HepG2 (cell line): ENCODE data around the gene LIME1. TPM values are rescaled to one million over a fixed set of nuclear protein-coding genes. Genes with fewer than 3 reads are reported as not detected.
A peak's percentile ranks its signal among the peaks of the same experiment; 100 is the strongest.

ENCODE experiments used
- ATF6 ChIP-seq: sonication (generic); formaldehyde crosslinking; conservative IDR thresholded peaks from 2 replicates; pipeline ENCODE4 v1.4.0; 2020; ENCODE audit warnings: missing genetic modification reagents
- CREM ChIP-seq, 2 experiments: sonication (generic) in 1 of 2; formaldehyde crosslinking in 1 of 2; IDR thresholded peaks; 2 replicates each; pipeline versions ENCODE4 v1.4.0 to v1.6.1; 2016 to 2020; ENCODE audit warnings: antibody characterized with exemption in 1 of 2, mild to moderate bottlenecking in 1 of 2, missing genetic modification reagents in 1 of 2
- FOXM1 ChIP-seq: sonication (generic); formaldehyde crosslinking; IDR thresholded peaks from 2 replicates; pipeline ENCODE4 v1.5.0; 2020; ENCODE audit warnings: missing genetic modification reagents
- GATAD1 ChIP-seq: IDR thresholded peaks from 2 replicates; pipeline ENCODE4 v1.6.1; 2016; ENCODE audit warnings: missing genetic modification reagents, missing compliant biosample characterization
- HNF4A ChIP-seq: sonication (generic); formaldehyde crosslinking; IDR thresholded peaks from 2 replicates; pipeline ENCODE4 v1.4.0; 2020; ENCODE audit warnings: missing genetic modification reagents
- NBN ChIP-seq: fragments of 450-650 bp; conservative IDR thresholded peaks from 2 replicates; pipeline ENCODE4 v1.6.1; 2017
- NCOR1 ChIP-seq: fragments of 200-600 bp; sonication (generic); IDR thresholded peaks from 2 replicates; pipeline ENCODE4 v1.7.0; 2017; ENCODE audit warnings: antibody characterized with exemption, low read length, borderline replicate concordance
- NFATC3 ChIP-seq: sonication (generic); formaldehyde crosslinking; IDR thresholded peaks from 2 replicates; pipeline ENCODE4 v1.5.1; 2020; ENCODE audit warnings: mild to moderate bottlenecking, missing genetic modification reagents
- PCBP1 ChIP-seq: fragments of 200-400 bp; formaldehyde crosslinking; IDR thresholded peaks from 2 replicates; pipeline ENCODE4 v1.6.1; 2017; ENCODE audit warnings: mild to moderate bottlenecking, low read depth, low read length, borderline replicate concordance
- POLR2AphosphoS5 ChIP-seq: IDR thresholded peaks from 2 replicates; pipeline ENCODE4 v1.6.1; 2012; ENCODE audit warnings: low read depth, low read length
- RBM22 ChIP-seq: fragments of 200-400 bp; formaldehyde crosslinking; optimal IDR thresholded peaks from 2 replicates; pipeline ENCODE3; 2017; ENCODE audit warnings: mild to moderate bottlenecking, low read length, moderate library complexity
- RFXAP ChIP-seq: sonication (generic); formaldehyde crosslinking; IDR thresholded peaks from 2 replicates; pipeline ENCODE4 v1.4.0; 2020; ENCODE audit warnings: missing genetic modification reagents, borderline replicate concordance
- ZBTB20 ChIP-seq: sonication (generic); formaldehyde crosslinking; IDR thresholded peaks from 2 replicates; pipeline ENCODE4 v1.8.1; 2023; ENCODE audit warnings: missing genetic modification reagents, low read depth, mild to moderate bottlenecking, borderline replicate concordance
- ZFP90 ChIP-seq: sonication (generic); formaldehyde crosslinking; IDR thresholded peaks from 2 replicates; pipeline ENCODE4 v1.8.0; 2022; ENCODE audit warnings: missing genetic modification reagents, mild to moderate bottlenecking, inconsistent platforms, borderline replicate concordance
- ZNF224 ChIP-seq: sonication (generic); formaldehyde crosslinking; IDR thresholded peaks from 2 replicates; pipeline ENCODE4 v1.5.0; 2020; ENCODE audit warnings: mild to moderate bottlenecking, missing genetic modification reagents
- ZNF281 ChIP-seq: sonication (generic); formaldehyde crosslinking; IDR thresholded peaks from 2 replicates; pipeline ENCODE4 v1.4.0; 2020; ENCODE audit warnings: missing genetic modification reagents, borderline replicate concordance
- ZNF468 ChIP-seq: sonication (generic); formaldehyde crosslinking; IDR thresholded peaks from 2 replicates; pipeline ENCODE4 v1.8.0; 2022; ENCODE audit warnings: mild to moderate bottlenecking, moderate library complexity, missing genetic modification reagents
- ZNF512B ChIP-seq: sonication (generic); formaldehyde crosslinking; IDR thresholded peaks from 2 replicates; pipeline ENCODE4 v1.5.1; 2020; ENCODE audit warnings: missing genetic modification reagents, mild to moderate bottlenecking, borderline replicate concordance
- ZNF552 ChIP-seq: sonication (generic); formaldehyde crosslinking; IDR thresholded peaks from 2 replicates; pipeline ENCODE4 v1.9.0; 2022; ENCODE audit warnings: missing genetic modification reagents, mild to moderate bottlenecking, borderline replicate concordance
- ZNF614 ChIP-seq: IDR thresholded peaks from 2 replicates; pipeline ENCODE4 v1.6.1; 2018; ENCODE audit warnings: missing biosample characterization, missing genetic modification reagents, inconsistent platforms, borderline replicate concordance
- ZNF782 ChIP-seq: sonication (generic); formaldehyde crosslinking; IDR thresholded peaks from 2 replicates; pipeline ENCODE4 v1.4.0; 2020; ENCODE audit warnings: missing genetic modification reagents, mild to moderate bottlenecking, borderline replicate concordance
- polyA plus RNA-seq, 8 experiments: library from polyadenylated mRNA; depleted of rRNA in 3 of 8; stranded (reverse) in 7 of 8; unstranded in 1 of 8; fragments of >200 nt; fragmentation: Illumina TruSeq in 4 of 8; extraction: Trizol in 4 of 8; gene quantifications; 2 replicates each; pipeline versions ENCODE4 v1.2.1 to v1.2.3, GENCODE V29; 2011 to 2016; ENCODE audit warnings: low read depth in 4 of 8, missing spikeins in 1 of 8, mixed read lengths in 1 of 8; ENCODE audit not compliant: insufficient read depth in 1 of 8
- total RNA-seq, 5 experiments: library from RNA; depleted of rRNA; stranded (reverse); fragments of >200 nt; fragmentation: Illumina TruSeq; extraction: Trizol; gene quantifications; 2 replicates each; pipeline ENCODE4 v1.2.3, GENCODE V29; 2016; ENCODE audit warnings: low read depth in 1 of 5

LIME1 gene
- total and polyA plus RNA-seq, 2 of the 13 experiments (the other 11 are each of a cell fraction or from before 2014, with no cell fraction given) = 13.0 to 61.5 TPM

DNA sequence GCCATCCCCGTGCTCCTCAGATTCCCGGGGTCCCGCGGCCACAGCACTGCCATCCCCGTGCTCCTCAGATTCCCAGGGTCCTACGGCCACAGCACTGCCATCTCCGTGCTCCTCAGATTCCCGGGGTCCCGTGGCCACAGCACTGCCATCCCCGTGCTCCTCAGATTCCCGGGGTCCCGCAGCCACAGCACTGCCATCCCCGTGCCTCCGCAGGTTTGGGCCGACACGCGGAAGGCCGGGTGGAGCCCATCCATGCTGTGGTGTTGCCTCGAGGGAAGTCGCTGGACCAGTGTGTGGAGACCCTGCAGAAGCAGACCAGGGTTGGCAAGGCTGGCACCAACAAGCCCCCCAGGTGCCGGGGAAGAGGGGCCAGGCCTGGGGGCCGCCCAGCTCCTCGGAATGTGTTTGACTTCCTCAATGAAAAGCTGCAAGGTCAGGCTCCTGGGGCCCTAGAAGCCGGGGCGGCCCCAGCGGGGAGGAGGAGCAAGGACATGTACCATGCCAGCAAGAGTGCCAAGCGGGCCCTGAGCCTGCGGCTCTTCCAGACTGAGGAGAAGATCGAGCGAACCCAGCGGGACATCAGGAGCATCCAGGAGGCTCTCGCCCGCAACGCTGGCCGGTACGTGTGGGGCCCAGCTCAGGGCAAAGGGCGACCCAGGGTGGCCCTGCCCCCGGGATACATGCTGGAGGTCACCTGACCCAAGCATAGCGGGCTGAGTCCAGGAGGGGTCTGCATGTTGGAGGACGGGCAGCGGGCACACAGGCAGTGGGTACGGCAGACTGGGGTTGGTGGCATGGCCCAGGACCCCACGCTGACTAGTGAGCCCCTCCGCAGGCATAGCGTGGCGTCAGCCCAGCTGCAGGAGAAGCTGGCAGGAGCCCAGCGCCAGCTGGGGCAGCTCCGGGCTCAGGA lies 1.3 kb upstream of the LIME1 start (continued):
- TF ChIP-seq ZFP90 (CRISPR knock-in tag) (no peak), ATF6 (no peak), ZNF281 (peak; percentile 72; the same call in 1 of the 2 replicates), CREM (IDR thresholded peaks at IDR 0.05) (no peak), CREM (CRISPR knock-in tag; IDR thresholded peaks at IDR 0.05) (no peak), ZNF512B (CRISPR knock-in tag) (no peak), PCBP1 (0 out of 2 replicates have a peak, but pooled peaks have one; percentile 66), RFXAP (CRISPR knock-in tag) (no peak), RBM22 (peak; percentile 1), HNF4A (peak; percentile 72), ZNF552 (CRISPR knock-in tag) (no peak), ZNF614 (CRISPR knock-in tag) (no peak), NFATC3 (no peak), NBN (no peak), ZNF468 (CRISPR knock-in tag) (no peak), NCOR1 (peak; percentile 39; the same call in 1 of the 2 replicates), ZNF782 (CRISPR knock-in tag) (no peak), FOXM1 (CRISPR knock-in tag) (no peak), GATAD1 (CRISPR knock-in tag) (no peak), ZNF224 (CRISPR knock-in tag) (no peak), POLR2AphosphoS5 (0 out of 2 replicates have a peak, but pooled peaks have one; percentile 11), ZBTB20 (no peak)
